Iris pigment epithelial cell (primary cell): ENCODE results near the gene CYS1.
"Not testable (repeated sequence)": the region's sequence is repeated elsewhere in the genome, so short reads cannot be mapped to it uniquely, and the experiment has no call there.

Source experiments
- DNase-seq: peaks from one replicate; pipeline ENCODE4 v3.0.0-alpha.2; 2011; ENCODE audit warnings: low read depth

Gene CYS1

GRCh38 chr2:10091889-10092244, 11.7 kb upstream of the CYS1 start:
- not testable (repeated sequence) for DNase-seq

- no peak for DNase-seq
Measured at GRCh38 chr2:10091182-10091888, 11.1 kb upstream of the CYS1 start.

- DNase-seq = no peak
Measured at GRCh38 chr2:10089565-10090190, 9.5 kb upstream of the CYS1 start.

- no peak for DNase-seq
Measured at GRCh38 chr2:10087360-10087759, 7.1 kb upstream of the CYS1 start.

GRCh38 chr2:10086950-10087349, 6.7 kb upstream of the CYS1 start:
- no peak for DNase-seq

GRCh38 chr2:10085668-10086059, 5.5 kb upstream of the CYS1 start:
- DNase-seq = no peak

- no peak for DNase-seq
Measured at GRCh38 chr2:10085043-10085667, 4.9 kb upstream of the CYS1 start.

GRCh38 chr2:10084223-10084865, 4.1 kb upstream of the CYS1 start:
- DNase-seq = no peak

- no peak for DNase-seq
Measured at GRCh38 chr2:10083692-10084211, 3.5 kb upstream of the CYS1 start.

- no peak for DNase-seq
Measured at GRCh38 chr2:10083046-10083445, 2.8 kb upstream of the CYS1 start.

GRCh38 chr2:10080536-10081304, 509 bp upstream of the CYS1 start:
- DNase-seq = no peak

GRCh38 chr2:10079266-10079869, 843 bp downstream of the CYS1 start:
- DNase-seq = peak; percentile 70

GRCh38 chr2:10078704-10079265, 1.4 kb downstream of the CYS1 start:
- no peak for DNase-seq

- no peak for DNase-seq
Measured at GRCh38 chr2:10078001-10078400, 2.2 kb downstream of the CYS1 start.

GRCh38 chr2:10076988-10077527, 3.2 kb downstream of the CYS1 start:
- DNase-seq = no peak

GRCh38 chr2:10076511-10076910, 3.7 kb downstream of the CYS1 start:
- no peak for DNase-seq

- no peak for DNase-seq
Measured at GRCh38 chr2:10075571-10076209, 4.5 kb downstream of the CYS1 start.

- DNase-seq = no peak
Measured at GRCh38 chr2:10075101-10075500, 5.1 kb downstream of the CYS1 start.

- no peak for DNase-seq
Measured at GRCh38 chr2:10073706-10074105, 6.5 kb downstream of the CYS1 start.

- DNase-seq = peak; percentile 83
Measured at GRCh38 chr2:10072656-10073480, 7.3 kb downstream of the CYS1 start.
